C4-2B (cell line): ENCODE measurements around the gene CRYBA2.

Source experiments
- ZFX ChIP-seq: fragments of 450-650 bp; IDR thresholded peaks from 2 replicates; pipeline ENCODE4 v1.6.1; 2017
- TF ChIP-seq, protein P1 (sequence below): fragments of 450-650 bp; conservative IDR thresholded peaks from 2 replicates; pipeline ENCODE4 v1.5.1; 2017; ENCODE audit warnings: mild to moderate bottlenecking

- TF ChIP-seq, protein P1, sequence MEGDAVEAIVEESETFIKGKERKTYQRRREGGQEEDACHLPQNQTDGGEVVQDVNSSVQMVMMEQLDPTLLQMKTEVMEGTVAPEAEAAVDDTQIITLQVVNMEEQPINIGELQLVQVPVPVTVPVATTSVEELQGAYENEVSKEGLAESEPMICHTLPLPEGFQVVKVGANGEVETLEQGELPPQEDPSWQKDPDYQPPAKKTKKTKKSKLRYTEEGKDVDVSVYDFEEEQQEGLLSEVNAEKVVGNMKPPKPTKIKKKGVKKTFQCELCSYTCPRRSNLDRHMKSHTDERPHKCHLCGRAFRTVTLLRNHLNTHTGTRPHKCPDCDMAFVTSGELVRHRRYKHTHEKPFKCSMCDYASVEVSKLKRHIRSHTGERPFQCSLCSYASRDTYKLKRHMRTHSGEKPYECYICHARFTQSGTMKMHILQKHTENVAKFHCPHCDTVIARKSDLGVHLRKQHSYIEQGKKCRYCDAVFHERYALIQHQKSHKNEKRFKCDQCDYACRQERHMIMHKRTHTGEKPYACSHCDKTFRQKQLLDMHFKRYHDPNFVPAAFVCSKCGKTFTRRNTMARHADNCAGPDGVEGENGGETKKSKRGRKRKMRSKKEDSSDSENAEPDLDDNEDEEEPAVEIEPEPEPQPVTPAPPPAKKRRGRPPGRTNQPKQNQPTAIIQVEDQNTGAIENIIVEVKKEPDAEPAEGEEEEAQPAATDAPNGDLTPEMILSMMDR = no peak
- TF ChIP-seq ZFX = no peak
Observed at GRCh38 chr2:218956039-218956438, 37.2 kb downstream of the CRYBA2 start.
